T-helper 2 cell (primary cell): ENCODE measurements around the gene CHCHD3.
A peak's percentile ranks its signal among the peaks of the same experiment; 100 is the strongest.

Experiments used
- DNase-seq, 5 experiments: peaks; one replicate each; pipeline versions ENCODE4 v3.0.0 to v3.0.0-alpha.2; 2012 to 2022

Gene CHCHD3

GRCh38 chr7:133077394-133077793, 4.5 kb downstream of the CHCHD3 start:
- no peak for DNase-seq

- no peak for DNase-seq
These were observed 5.7 kb downstream of the CHCHD3 start for GRCh38 chr7:133076142-133076541.

- no peak for DNase-seq
These were observed 10.4 kb downstream of the CHCHD3 start for GRCh38 chr7:133071506-133071905.

GRCh38 chr7:133070562-133070961, 11.3 kb downstream of the CHCHD3 start:
- DNase-seq, result no peak

GRCh38 chr7:133065301-133065700, 16.6 kb downstream of the CHCHD3 start:
- DNase-seq, result no peak

GRCh38 chr7:133064082-133064820, 17.6 kb downstream of the CHCHD3 start:
- DNase-seq, result no peak

- no peak for DNase-seq
These were observed 20.1 kb downstream of the CHCHD3 start for GRCh38 chr7:133061792-133062191.

GRCh38 chr7:133061357-133061756, 20.5 kb downstream of the CHCHD3 start:
- no peak for DNase-seq

GRCh38 chr7:133060004-133060403, 21.9 kb downstream of the CHCHD3 start:
- no peak for DNase-seq

- no peak for DNase-seq
These were observed 22.6 kb downstream of the CHCHD3 start for GRCh38 chr7:133059263-133059662.

GRCh38 chr7:133056370-133057238, 25.3 kb downstream of the CHCHD3 start:
- DNase-seq, result no peak

GRCh38 chr7:133054162-133054840, 27.6 kb downstream of the CHCHD3 start:
- DNase-seq, result no peak

- DNase-seq, result no peak
These were observed 28.5 kb downstream of the CHCHD3 start for GRCh38 chr7:133053321-133053891.

GRCh38 chr7:133052826-133053225, 29.1 kb downstream of the CHCHD3 start:
- DNase-seq, result no peak

GRCh38 chr7:133052401-133052756, 29.5 kb downstream of the CHCHD3 start:
- no peak for DNase-seq

GRCh38 chr7:133051719-133052400, 30.0 kb downstream of the CHCHD3 start:
- DNase-seq, result no peak

GRCh38 chr7:133051066-133051465, 30.8 kb downstream of the CHCHD3 start:
- DNase-seq, result peak in 1 of 5 experiments; percentile 11

- DNase-seq, result no peak
These were observed 31.5 kb downstream of the CHCHD3 start for GRCh38 chr7:133050200-133050995.

GRCh38 chr7:133048589-133048988, 33.3 kb downstream of the CHCHD3 start:
- DNase-seq, result no peak

GRCh38 chr7:133047321-133047720, 34.6 kb downstream of the CHCHD3 start:
- DNase-seq, result no peak

GRCh38 chr7:133044722-133045473, 37.0 kb downstream of the CHCHD3 start:
- DNase-seq, result no peak
